Activated T-cell treated with anti-CD3 and anti-CD28 coated beads for 48 hours (primary cell): ENCODE measurements around the gene UBE2D1.
A peak's percentile ranks its signal among the peaks of the same experiment; 100 is the strongest.
"Not testable (repeated sequence)": the region's sequence is repeated elsewhere in the genome, so short reads cannot be mapped to it uniquely, and the experiment has no call there.

ENCODE experiments used
- DNase-seq: peaks from one replicate; pipeline ENCODE4 v3.0.0-alpha.2; 2020; ENCODE audit warnings: low read depth

UBE2D1 gene

GRCh38 chr10:58384095-58384494 lies 49.3 kb downstream of the UBE2D1 start:
- no peak for DNase-seq

GRCh38 chr10:58384544-58384998 lies 49.8 kb downstream of the UBE2D1 start:
- no peak for DNase-seq

GRCh38 chr10:58384999-58385783 lies 50.4 kb downstream of the UBE2D1 start, which contains the start of gene TFAM:
TFAM (plus strand) TSS chr10:58385410; CDS start chr10:58385548, 138 bp downstream.
- DNase-seq: peak; percentile 93

- DNase-seq: peak; percentile 3
These were observed 50.9 kb downstream of the UBE2D1 start for GRCh38 chr10:58385784-58386112.

GRCh38 chr10:58389024-58389423 lies 54.2 kb downstream of the UBE2D1 start:
- no peak for DNase-seq

GRCh38 chr10:58393317-58393716 lies 58.5 kb downstream of the UBE2D1 start:
- DNase-seq: no peak

- no peak for DNase-seq
These were observed 59.7 kb downstream of the UBE2D1 start for GRCh38 chr10:58394471-58394870.

GRCh38 chr10:58396057-58396456 lies 61.3 kb downstream of the UBE2D1 start:
- DNase-seq: no peak

- DNase-seq: no peak
These were observed 63.0 kb downstream of the UBE2D1 start for GRCh38 chr10:58397830-58398229.

- DNase-seq: no peak
These were observed 64.6 kb downstream of the UBE2D1 start for GRCh38 chr10:58399410-58399809.

- no peak for DNase-seq
These were observed 65.8 kb downstream of the UBE2D1 start for GRCh38 chr10:58400609-58401008.

- DNase-seq: no peak
These were observed 69.2 kb downstream of the UBE2D1 start for GRCh38 chr10:58404001-58404400.

- DNase-seq: no peak
These were observed 75.3 kb downstream of the UBE2D1 start for GRCh38 chr10:58409956-58410610.

- no peak for DNase-seq
These were observed 77.7 kb downstream of the UBE2D1 start for GRCh38 chr10:58412502-58412961.

GRCh38 chr10:58414270-58415041 lies 79.7 kb downstream of the UBE2D1 start:
- DNase-seq: no peak

- no peak for DNase-seq
These were observed 81.0 kb downstream of the UBE2D1 start for GRCh38 chr10:58415757-58416156.

- DNase-seq: not testable (repeated sequence)
These were observed 83.1 kb downstream of the UBE2D1 start for GRCh38 chr10:58417902-58418301.
